Stromal cell of bone marrow (primary cell): ENCODE measurements around the gene FBXO31.
"Not testable (repeated sequence)": the region's sequence is repeated elsewhere in the genome, so short reads cannot be mapped to it uniquely, and the experiment has no call there.

Experiments
- DNase-seq: peaks from one replicate; pipeline ENCODE4 v3.0.0-alpha.2; 2012; ENCODE audit warnings: low read depth

Gene FBXO31

DNA sequence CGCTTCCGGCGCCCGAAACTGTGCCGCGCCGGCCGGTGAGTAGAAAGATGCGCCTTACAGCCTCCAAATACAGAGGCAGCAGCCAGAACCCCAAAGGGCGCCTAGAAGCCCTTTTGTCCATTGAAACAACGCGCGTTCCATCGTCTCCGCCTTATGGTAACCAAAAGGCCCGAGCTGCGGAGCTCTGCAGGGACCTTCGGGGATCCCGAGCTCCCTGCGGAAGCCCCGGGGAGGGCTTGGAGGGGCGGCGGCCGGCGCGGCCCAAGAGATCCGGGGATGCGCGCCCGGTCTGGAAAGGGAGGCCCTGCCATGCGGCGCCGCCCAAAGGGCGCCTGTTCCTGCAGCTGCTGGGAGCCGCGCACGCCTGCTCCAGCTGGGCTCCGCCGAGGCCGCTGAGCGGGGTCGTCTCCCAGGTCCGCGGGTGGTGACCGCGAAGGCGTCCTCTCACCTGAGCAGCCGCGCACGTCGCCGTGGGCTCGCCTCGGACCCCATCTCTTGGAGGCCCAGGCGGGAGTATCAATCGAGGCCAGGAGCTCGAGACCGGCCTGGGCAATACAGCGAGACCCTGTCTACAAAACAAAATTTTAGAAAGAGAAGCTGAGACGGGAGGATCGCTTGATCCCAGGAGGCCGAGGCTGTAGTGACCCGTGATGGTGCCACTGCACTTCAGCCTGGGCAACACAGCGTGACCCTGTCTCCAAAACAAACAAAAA lies 742 bp upstream of the FBXO31 start:
- no peak for DNase-seq

DNA sequence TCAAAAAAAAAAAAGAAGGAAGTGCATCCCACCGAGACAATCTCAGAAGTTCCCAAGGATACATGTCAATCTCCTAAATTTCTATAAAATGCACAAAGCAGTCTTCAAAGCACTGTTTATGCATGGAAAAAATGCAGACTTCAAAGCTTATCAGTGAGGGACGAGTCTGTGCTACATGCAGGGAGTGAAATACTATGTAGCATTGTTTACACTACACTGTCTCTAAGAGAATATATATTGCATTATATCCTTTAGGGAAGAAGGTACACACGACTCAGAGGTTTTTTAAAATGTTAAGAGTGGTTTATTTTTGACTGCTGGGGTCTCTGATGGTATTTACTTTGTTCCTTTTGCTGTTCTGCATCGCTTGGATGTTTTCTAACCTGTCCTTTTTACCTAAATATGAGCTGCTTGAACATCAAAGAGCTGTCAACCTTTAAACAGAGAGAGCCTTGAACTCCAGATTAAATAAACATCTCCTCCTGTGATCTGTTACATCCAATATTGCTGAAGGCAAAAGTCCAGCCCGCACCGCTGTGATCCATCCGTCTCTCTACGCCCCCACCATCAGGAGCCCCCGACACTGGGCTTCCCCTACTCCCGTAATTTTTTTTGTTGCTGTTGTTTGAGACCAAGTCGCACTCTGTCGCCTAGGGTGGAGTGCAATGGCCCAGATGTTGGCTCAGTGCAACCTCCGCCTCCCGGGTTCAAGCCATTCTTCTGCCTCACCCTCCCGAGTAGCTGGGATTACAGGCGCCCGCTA lies 1.4 kb downstream of the FBXO31 start:
- no peak for DNase-seq

DNA sequence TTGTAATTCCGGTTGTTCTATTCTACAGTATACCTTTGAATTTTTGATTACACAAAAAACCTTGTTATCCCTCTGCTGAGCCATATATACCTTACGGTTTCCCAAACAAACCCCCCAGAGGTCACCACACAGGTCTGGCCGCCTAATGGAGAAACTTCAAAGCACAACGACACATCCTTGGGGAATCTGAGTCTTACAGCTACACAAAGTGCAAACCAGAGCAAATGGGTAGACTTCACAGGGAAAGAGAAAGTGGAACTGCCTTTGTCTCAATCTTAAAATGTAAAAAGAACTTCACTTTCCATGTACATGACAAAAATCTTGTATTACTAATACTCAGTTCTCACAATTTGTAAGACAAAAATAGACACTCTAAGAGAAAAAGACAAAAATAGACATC lies 2.7 kb downstream of the FBXO31 start:
- no peak for DNase-seq

DNA sequence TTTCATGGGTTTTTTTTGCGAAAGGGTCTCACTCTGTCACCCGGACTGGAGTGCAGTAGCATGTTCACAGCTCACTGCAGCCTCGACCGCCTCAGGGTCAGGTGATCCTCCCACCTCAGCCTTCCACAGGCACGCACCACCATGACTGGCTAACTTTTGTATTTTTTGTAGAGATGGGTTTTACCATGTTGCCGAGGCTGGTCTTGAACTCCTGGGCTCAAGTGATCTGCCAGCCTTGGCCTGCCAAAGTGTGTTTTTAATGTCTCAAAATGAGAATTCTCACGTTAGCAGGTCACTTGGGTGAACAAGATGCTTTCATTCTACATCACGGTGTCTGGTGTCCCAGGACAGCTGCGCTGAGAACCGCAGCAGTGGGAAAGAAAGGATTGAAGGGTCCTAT lies 3.2 kb downstream of the FBXO31 start:
- no peak for DNase-seq

DNA sequence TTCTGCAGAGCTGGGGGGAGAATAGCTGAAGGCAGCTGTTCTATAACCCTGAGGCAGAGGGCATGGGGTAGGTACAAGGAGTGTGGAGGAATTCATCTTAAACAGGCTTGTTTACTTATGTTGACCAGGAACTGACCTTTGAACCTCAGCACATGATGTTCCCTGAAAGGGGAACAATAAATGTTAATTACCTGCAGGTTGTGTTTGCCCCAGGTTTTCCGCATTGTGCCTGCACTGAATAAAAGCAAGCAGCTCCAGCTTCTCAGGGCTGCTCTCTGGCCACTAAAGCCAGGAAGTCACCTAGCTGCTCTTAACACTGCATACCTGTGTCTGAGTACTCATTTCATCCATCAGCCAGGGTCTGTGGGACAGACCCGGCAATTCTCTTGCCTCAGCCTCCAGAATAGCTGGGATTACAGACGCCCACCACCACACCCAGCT lies 4.2 kb downstream of the FBXO31 start:
- DNase-seq, result not testable (repeated sequence)

DNA sequence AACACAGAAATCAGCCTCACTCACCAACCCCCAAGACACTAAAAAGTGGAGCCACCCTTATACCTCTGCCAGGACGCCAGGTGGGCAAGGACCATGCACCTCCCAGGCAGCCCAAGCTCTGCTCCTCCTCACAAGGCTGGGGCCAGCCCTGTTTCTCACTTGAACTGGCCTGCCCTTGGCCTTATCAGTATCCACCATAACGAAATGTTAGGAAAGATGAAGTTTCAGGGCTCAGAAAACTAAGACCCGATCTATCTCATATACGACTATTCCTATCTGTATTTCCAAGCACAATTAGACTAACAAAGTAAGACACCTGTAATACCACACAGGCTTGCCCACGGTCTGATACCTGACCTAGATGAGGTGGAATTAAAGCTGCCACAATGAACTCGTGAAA lies 6.9 kb downstream of the FBXO31 start:
- DNase-seq, result no peak

DNA sequence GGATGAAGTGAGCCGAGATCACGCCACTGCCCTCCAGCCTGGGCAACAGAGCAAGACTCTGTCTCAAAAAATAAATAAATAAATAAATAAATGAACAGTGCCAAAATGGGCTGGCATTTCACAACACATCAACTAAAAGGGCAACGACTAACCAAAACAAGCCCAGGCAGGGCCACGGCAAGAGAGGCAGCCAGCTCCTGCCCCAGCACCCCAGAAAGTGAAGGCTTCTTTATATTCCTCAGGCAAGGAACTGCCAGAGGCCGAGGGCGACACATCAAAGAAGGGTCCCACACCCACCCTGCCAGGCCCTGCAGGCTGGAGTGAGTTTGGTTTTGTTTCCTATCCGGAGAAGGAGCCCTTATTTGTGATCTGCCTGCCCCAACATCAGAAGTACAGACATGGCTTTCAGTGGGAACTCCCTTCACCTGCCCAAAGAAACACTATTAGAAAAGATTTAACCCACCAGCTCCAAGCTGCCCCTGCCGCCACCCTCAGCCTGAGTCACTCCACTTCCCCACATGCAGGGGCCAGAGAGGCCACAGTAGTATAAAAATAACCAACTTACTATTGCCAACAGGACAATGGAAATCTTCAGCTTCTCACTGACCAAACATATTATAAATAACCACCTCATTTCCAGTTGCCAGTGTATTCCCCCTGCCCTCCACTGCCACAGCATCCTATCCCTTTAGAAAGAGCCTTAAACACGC lies 8.0 kb downstream of the FBXO31 start:
- no peak for DNase-seq

DNA sequence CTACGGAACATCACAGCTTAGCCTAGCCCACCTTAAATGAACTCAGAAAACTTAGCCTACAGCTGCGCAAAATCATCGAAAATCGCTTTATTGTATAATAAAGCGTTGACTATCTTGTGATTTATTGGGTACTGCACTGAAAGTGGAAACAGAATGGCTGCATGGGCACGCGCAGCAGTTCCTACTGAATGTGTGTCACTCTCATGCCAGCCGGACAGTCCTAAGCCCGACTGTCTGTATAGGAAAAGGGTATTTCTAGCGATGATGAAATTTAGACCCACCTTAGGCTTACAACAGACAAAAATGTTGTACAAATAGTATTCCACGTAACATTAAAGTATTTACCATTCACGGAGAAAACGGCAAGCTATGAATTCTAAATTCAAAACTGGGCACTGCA lies 9.3 kb downstream of the FBXO31 start:
- DNase-seq, result no peak

DNA sequence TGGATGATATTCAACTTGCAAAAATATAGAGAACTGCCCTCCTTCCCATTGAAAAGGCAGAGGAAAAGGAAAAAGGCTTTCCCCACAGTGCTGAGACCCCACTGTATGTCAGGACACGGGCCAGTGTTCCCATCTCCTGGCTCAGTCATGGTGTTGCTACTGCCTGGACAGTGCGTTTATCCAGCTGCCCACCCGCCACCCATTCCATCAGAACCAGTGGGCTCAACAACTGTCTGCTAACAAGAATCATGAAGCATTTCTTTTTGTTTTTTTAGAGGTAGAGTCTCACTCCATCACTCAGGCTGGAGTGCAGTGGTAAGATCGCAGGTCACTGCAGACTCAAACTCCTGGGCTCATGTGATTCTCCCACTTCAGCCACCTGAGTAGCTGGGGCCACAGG lies 11.3 kb downstream of the FBXO31 start:
- DNase-seq, result no peak

DNA sequence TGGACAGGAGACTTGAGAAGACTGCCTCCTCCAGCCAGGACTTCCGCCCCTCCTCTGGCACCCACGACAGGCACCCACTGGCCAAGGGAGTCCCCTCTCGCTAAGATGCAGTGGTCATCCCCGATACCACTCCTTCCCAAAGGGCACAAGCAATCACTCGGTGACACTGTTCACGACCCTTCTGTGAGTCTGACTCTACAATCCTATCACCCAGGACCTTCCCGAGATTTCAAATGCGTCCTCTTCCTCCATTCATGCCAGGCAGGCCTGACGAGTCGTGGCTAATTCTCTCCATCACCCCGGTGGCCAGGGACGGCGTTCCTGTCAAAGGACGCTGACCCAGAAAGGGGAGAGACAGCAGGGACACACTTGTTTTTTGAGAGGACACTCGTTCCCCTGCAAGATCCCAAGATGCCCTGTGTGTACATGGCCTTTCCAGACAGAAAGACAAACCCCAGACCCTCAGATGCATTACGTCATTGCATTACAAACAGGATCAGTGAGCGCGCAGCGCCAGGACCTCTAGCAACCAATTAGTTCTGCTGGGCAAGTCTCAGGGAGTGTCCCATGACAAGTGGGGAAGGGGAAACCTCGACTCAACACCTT lies 12.2 kb downstream of the FBXO31 start:
- DNase-seq, result no peak

DNA sequence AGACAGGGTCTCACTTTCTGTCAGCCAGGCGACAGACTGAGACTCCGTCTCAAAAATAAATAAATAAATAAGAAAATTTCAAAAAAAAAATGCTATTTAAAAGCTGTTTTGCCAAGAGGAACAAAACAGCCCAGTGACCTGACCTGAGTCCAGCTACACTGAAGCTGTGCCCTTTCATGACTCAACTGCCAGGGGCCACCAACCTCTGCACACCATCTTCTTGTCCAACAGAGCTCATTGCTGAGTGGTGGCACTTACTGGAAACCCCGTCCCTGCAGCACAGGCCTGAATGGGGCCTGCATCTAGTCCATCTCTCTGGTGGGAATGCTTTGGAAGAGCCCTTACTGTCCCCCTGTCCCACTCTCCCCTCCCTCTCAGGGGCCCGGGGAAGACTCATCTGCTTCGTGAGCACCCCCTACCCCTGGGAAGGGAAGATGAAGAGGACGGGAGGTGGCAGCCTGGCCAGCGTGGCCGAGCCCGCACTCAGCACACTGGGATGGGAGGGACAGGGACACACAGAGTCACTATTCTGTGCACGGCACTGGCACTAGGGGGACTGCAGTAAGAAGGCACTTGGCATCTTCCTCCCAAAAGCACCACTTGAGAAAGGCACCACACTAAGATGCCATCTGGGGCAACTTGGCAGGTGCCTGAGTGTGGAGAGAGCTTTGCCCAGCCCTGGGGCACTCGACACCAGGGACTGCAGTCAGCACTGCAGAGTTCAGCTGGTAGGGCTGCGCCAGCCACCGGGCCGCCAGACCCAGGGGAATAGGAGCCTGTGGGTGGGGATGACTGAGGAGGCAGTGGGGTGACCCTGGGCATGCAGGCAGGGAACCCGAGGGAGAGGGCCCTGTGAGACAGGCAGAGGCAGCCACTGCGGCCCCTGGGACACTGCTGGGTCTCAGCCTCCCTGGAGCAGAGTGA lies 13.5 kb downstream of the FBXO31 start:
- no peak for DNase-seq

DNA sequence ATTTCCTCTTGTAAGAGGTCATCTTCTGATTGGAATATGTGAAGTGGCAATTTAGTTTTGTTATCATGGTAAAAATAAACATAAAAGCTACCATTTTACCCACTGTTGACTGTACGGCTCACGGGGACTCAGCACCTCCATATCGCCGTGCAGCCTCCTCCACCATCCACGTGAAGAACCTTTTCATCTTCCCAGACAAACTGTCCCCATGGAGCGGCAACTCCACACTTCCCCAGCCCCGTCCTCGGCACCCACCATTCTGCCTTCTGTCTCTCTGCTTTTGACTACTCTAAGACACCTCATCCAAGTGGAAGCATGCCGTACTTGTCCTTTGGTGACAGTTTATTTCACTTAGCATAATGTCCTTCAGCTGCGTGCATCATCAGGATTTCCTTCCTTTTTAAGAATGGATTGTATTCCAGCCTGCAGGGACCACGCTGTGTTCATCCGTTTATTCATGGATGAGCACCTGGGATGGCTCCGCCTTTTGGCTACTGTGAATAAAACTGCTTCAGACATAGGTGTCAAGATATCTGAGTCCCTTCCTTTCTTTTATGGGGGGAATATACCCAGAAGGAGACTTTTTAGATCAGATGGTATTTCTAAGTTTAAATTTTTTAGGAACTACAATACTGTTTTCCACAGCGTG lies 14.3 kb downstream of the FBXO31 start:
- DNase-seq, result no peak

DNA sequence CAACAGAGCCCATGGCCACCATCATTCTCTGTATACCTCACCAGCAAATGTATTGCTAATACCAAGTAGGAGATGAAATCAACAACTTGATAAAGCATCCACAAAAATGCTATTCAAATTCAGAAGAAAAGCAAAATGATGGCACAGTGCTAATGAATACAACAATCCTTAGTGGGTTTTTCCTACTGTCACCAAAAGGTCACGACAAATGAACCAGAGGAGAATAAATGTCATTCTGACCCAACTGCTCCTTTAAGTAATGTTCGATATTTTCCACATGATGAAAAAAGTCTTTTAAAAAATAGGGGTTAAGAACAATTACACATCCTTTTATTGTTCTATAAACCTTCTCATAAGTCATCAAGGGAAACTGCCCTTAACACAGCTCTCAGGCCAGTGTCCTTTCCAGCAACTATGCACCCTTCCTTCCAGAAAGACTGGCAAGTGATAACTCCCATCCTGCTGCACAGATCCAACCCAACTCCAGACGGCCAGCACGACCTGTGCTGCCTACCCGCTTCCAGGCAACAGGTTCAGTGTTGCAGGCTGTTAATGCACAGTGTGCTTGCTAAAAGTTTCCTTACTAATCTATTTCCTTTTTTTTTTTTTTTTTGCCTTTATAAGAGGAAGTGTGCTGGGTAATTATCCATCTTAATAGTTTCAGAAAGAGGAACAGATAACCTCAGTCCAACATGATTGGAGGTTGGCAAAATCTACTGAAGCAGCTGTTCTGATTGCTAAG lies 15.4 kb downstream of the FBXO31 start:
- no peak for DNase-seq

DNA sequence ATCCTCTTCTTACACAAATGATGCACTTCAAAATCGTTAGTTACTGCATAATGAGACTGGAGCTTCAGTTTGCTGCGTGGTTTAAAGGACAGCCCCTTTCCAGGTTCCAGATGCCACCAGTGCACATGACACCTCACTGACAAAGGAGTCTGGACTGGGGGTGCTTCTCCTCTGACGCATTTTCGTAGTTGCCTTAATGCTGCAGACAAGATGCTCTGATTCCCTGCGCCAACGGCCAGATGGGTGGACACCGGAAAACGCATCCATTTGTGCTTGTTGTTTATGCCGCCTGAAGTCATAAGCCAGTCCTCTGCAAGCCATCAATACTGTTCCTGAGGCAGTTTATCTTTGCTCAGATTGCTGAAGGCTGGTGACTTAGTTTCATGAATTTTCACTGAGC lies 16.0 kb downstream of the FBXO31 start:
- DNase-seq, result no peak

DNA sequence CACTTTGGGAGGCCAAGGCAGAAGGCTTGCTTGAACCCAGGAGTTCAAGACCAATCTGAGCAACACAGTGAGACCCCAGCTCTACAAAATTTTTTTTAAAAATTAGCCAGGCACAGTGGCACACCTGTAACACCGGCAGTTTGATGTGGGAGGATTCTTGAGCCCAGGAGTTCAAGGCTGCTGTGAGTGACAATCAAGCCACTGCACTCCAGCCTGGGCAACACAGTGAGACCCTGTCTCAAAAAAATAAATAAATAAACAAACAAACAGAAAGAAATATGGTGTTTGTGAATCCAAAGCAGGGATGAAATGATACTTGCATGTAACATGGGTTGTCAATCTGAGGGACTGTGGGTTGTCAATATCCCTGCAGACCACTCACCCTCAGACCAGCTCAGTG lies 16.6 kb downstream of the FBXO31 start:
- DNase-seq, result no peak

DNA sequence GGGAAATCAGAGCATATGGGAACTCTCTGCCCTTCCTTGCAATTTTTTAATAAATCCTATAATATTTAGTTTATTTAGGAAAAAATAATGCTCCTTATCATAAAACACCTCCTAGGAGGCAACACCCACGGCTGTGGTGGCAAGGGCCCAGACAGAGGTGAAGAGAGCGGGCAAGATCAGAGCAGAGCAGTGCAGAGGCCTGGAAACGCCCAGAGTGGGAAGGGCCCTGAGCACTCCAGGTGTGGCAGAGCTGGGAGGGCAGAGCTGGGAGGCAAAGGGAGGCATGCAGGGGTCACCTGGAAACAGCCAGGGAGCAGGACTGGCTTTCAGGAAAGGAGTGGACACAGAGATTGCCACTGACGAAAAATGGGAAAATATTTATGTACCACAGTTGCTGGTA lies 17.3 kb downstream of the FBXO31 start:
- DNase-seq, result no peak

DNA sequence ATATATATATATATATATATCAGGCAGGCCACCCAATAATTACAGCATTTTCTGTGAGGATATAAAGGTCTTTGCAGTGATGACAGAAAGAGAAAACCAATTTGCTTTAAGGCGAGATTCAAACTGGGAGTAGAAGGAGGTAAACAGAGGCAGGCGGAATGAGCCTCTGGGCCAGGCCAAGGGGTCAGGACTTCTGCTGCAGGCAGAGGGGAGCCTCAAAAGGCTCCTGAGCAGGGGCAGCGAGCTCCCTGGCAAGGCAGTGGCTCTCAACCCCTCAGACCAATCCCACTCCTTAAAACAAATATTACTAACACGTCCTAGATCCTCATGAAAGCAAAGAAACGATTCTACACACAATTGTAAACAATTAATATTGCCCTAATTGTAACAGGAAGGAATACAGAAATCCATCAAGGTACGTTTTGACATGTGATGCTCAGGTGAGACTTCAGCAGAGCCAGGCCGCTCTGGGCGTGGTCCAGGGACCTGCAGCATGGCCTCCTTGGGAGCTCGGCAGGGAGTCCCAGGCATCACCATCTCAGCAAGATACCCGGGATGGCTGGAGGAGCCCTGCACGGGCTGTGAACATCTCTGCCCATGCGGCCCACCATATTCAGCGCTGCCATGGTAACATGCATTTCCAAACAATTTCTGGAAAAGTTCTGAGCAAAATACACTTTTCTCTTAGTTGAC lies 18.4 kb downstream of the FBXO31 start:
- no peak for DNase-seq

DNA sequence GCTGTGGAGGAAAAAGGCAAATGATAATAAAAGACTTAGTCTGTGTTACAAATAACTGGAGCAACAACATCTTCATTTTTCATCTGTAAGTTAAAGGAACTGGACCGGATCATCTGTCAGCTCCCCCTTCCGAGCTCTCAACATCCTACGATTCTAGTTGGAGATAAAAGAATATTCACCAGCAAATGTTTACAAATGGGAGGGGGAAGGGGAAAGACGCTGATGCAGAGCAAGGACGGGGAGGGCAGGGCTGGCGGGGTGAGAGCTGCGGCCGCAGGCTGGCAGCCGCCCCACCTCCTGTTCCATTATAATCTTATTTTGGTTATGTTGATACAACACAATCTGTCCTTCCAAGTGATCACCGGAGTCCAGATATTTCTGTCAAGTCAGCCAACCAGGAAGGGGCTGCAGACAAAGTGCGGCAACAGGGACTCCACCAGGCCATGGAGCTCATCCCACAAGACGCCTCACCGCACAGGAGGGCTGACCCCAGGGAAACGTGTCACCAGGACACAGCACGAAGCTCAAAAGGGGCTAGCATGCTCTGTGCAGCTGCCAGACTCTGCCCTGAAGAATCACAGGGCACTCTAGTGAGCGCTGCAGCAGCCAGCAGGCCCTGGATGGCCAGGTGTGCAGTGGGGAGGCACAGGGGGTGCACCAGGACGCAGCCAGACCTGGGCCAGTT lies 19.7 kb downstream of the FBXO31 start:
- DNase-seq, result no peak
